K562 (cell line): Measurements from ENCODE around the gene NUP205. TPM values are rescaled to one million over a fixed set of nuclear protein-coding genes. Genes with fewer than 3 reads are reported as not detected.
A peak's percentile ranks its signal among the peaks of the same experiment; 100 is the strongest.

ENCODE experiments used
- ATAC-seq: fragments of 200-7000 bp; cut with Tn5 transposase; 3 replicates; pipeline ENCODE4 v1.9.1; 2020; ENCODE audit warnings: moderate library complexity
- BruUV-seq: library from RNA; stranded (reverse); fragments of 400-500 nt; replicated peaks from 2 replicates; lab custom pipeline; 2021; lab: Mats Ljungman, UMichigan
- CTCF ChIA-PET: fragments of 300-600 bp; formaldehyde crosslinking; extraction: SDS; loops from one replicate; lab custom pipeline; 2021; ENCODE audit warnings: low intra/inter-chr PET ratio; lab: Yijun Ruan, JAX
- POLR2A ChIA-PET: fragments of 300-600, 350-650 bp; sonication (Branson Sonifier 250); formaldehyde crosslinking; extraction: SDS; loops from one replicate; lab custom pipeline; 2021; ENCODE audit warnings: antibody characterized with exemption, inconsistent platforms; lab: Yijun Ruan, JAX
- DNase-seq, 4 experiments: peaks; one replicate each; pipeline versions ENCODE4 v3.0.0 to v3.0.0-alpha.2; 2011 to 2018; ENCODE audit warnings: low spot score in 3 of 4, mixed read lengths in 3 of 4; ENCODE audit errors: extremely low read depth in 1 of 4
- FAIRE-seq: peaks from 2 replicates; lab custom pipeline; 2011; peaks lifted over from hg19 to GRCh38; lab: Jason Lieb, UNC
- H2AFZ ChIP-seq: 2 replicates; pipeline ENCODE4 v1.6.0; 2011; ENCODE audit warnings: low read depth, low read length, control low read depth, inconsistent platforms
- H3K27ac ChIP-seq: fragments of 200-600 bp; 3 replicates; pipeline ENCODE4 v1.8.0; 2011; ENCODE audit warnings: low read depth, mild to moderate bottlenecking, control low read depth, inconsistent platforms, low read length, moderate library complexity, mixed read lengths; ENCODE audit errors: extremely low read depth
- H3K27me3 ChIP-seq, 2 experiments: fragments of 300-600 bp in 1 of 2; 2 replicates in 1 of 2; 3 replicates in 1 of 2; pipeline versions ENCODE4 v1.6.0 to v1.8.0; 2011; ENCODE audit warnings: inconsistent platforms in 2 of 2, low read length in 2 of 2, mild to moderate bottlenecking in 1 of 2, mixed read lengths in 1 of 2, moderate library complexity in 1 of 2; ENCODE audit not compliant: control insufficient read depth in 2 of 2, insufficient read depth in 2 of 2
- H3K36me3 ChIP-seq: fragments of 300-600 bp; 3 replicates; pipeline ENCODE4 v1.8.0; 2011; ENCODE audit warnings: mild to moderate bottlenecking, low read length, inconsistent platforms; ENCODE audit not compliant: control insufficient read depth, insufficient read depth
- H3K4me1 ChIP-seq, 2 experiments: fragments of 200-600 bp in 1 of 2; replicated peaks in 1 of 2; 2 replicates in 1 of 2; 3 replicates in 1 of 2; pipeline versions ENCODE4 v1.5.1 to v1.8.0; 2011; ENCODE audit warnings: inconsistent platforms in 2 of 2, low read length in 2 of 2, mild to moderate bottlenecking in 1 of 2, mixed read lengths in 1 of 2, moderate library complexity in 1 of 2; ENCODE audit not compliant: control insufficient read depth in 2 of 2, insufficient read depth in 2 of 2
- H3K4me2 ChIP-seq: 2 replicates; pipeline ENCODE4 v1.6.1; 2011; ENCODE audit warnings: low read length, control low read depth, inconsistent platforms, mixed read lengths; ENCODE audit not compliant: insufficient read depth
- H3K4me3 ChIP-seq: fragments of 200-600 bp; sonication (generic), shearing (Covaris generic); 2 replicates; pipeline ENCODE4 v1.5.1; 2016; ENCODE audit warnings: control low read depth, inconsistent platforms
- H3K79me2 ChIP-seq: fragments of 200-600 bp; 3 replicates; pipeline ENCODE4 v1.8.0; 2011; ENCODE audit warnings: low read length, inconsistent platforms; ENCODE audit not compliant: control insufficient read depth, insufficient read depth
- H3K9ac ChIP-seq, 2 experiments: 2 replicates each; pipeline versions ENCODE4 v1.6.0 to v1.6.1; 2011; ENCODE audit warnings: low read depth in 2 of 2, low read length in 2 of 2, control low read depth in 1 of 2, inconsistent platforms in 1 of 2, mild to moderate bottlenecking in 1 of 2, mixed read lengths in 1 of 2; ENCODE audit not compliant: insufficient read depth in 1 of 2
- H3K9me1 ChIP-seq: one replicate; pipeline ENCODE4 v1.6.0; 2011; ENCODE audit warnings: inconsistent platforms, mild to moderate bottlenecking, low read length, moderate library complexity; ENCODE audit not compliant: control insufficient read depth, insufficient read depth
- H3K9me3 ChIP-seq: replicated peaks from 2 replicates; pipeline ENCODE4 v1.5.1; 2011; ENCODE audit warnings: low read depth, low read length, inconsistent platforms; ENCODE audit not compliant: control insufficient read depth, insufficient read depth
- H4K20me1 ChIP-seq: replicated peaks from 2 replicates; pipeline ENCODE4 v1.6.1; 2011; ENCODE audit warnings: low read length, inconsistent platforms, mixed read lengths; ENCODE audit not compliant: control insufficient read depth, insufficient read depth
- MYNN ChIP-seq, 2 experiments: sonication (generic); formaldehyde crosslinking in 1 of 2; IDR thresholded peaks; 2 replicates each; pipeline versions ENCODE4 v1.5.0 to v1.6.1; 2016 to 2020; ENCODE audit warnings: antibody characterized with exemption in 1 of 2, missing genetic modification reagents in 1 of 2
- RAD51 ChIP-seq: fragments of 450-650 bp; IDR thresholded peaks from 2 replicates; pipeline ENCODE4 v1.7.1; 2016; ENCODE audit warnings: low read depth, mild to moderate bottlenecking, borderline replicate concordance
- RHOXF2B ChIP-seq: fragments of 250-450 bp; sonication (Bioruptor Pico); conservative IDR thresholded peaks from 2 replicates; pipeline ENCODE4 v1.5.1; 2021
- SIN3B ChIP-seq: fragments of 450-650 bp; IDR thresholded peaks from 2 replicates; pipeline ENCODE4 v1.6.1; 2017; ENCODE audit warnings: low read depth, mild to moderate bottlenecking, moderate library complexity
- SMARCC2 ChIP-seq: fragments of 450-650 bp; IDR thresholded peaks from 2 replicates; pipeline ENCODE4 v1.6.1; 2017; ENCODE audit warnings: antibody characterized with exemption, moderate library complexity, mild to moderate bottlenecking, low read depth
- ZBTB34 ChIP-seq: fragments of 250-450 bp; sonication (Bioruptor Pico); IDR thresholded peaks from 2 replicates; pipeline ENCODE4 v1.8.0; 2021; ENCODE audit warnings: mild to moderate bottlenecking, moderate library complexity
- ZBTB49 ChIP-seq: sonication (generic); formaldehyde crosslinking; IDR thresholded peaks from 2 replicates; pipeline ENCODE4 v1.8.0; 2022; ENCODE audit warnings: missing genetic modification reagents, mild to moderate bottlenecking, borderline replicate concordance
- ZC3H8 ChIP-seq: fragments of 450-650 bp; IDR thresholded peaks from 2 replicates; pipeline ENCODE4 v1.6.1; 2017
- ZNF395 ChIP-seq: fragments of 200-800 bp; sonication (Bioruptor generic); IDR thresholded peaks from 2 replicates; pipeline ENCODE4 v1.6.1; 2017; ENCODE audit warnings: missing genetic modification characterization, missing compliant biosample characterization
- ZNF512 ChIP-seq: IDR thresholded peaks from 2 replicates; pipeline ENCODE4 v1.6.1; 2016; ENCODE audit warnings: missing genetic modification characterization, missing compliant biosample characterization
- ZNF764 ChIP-seq: fragments of 250-450 bp; sonication (Bioruptor Pico); IDR thresholded peaks from 2 replicates; pipeline ENCODE4 v1.4.0; 2020; ENCODE audit warnings: low read depth, mild to moderate bottlenecking, moderate library complexity
- WGBS: fragments of 100-300 bp; shearing (Covaris generic); methylation state at CpG from one replicate; pipeline ENCODE4 v1.1.6; 2016; ENCODE audit warnings: low coverage, mixed read lengths; ENCODE audit not compliant: insufficient coverage; ENCODE audit errors: missing lambda C conversion rate; 5-methylcytosine and 5-hydroxymethylcytosine counted together
- in situ Hi-C: fragments of 300-500 bp; cut with MboI; formaldehyde crosslinking; loops from 4 replicates; pipeline ENCODE4 v1.15.0; 2018; ENCODE audit warnings: inconsistent platforms, mixed read lengths
- intact Hi-C: fragments of 100-400 bp; cut with micrococcal nuclease; formaldehyde crosslinking; loops from 2 replicates; pipeline ENCODE4 v1.14.2; 2022
- polyA plus RNA-seq, 8 experiments: library from polyadenylated mRNA; depleted of rRNA in 4 of 8; stranded (reverse) in 5 of 8; unstranded in 3 of 8; fragments of >200 nt; fragmentation: Nextera tagmentation in 2 of 8; fragmentation: Illumina TruSeq in 1 of 8; extraction: Ambion mirVana in 2 of 8; extraction: Trizol in 1 of 8; gene quantifications; 2 replicates each; pipeline versions ENCODE4 v1.2.1 to v1.2.3, GENCODE V29; 2011 to 2014; ENCODE audit warnings: inconsistent platforms in 1 of 8, missing spikeins in 1 of 8
- total RNA-seq, 7 experiments: library from RNA; depleted of rRNA in 6 of 7; stranded (reverse); fragments of >200 nt in 6 of 7; fragmentation: Illumina TruSeq in 2 of 7; extraction: Trizol in 2 of 7; gene quantifications; 2 replicates each; pipeline versions ENCODE4 v1.2.1 to v1.2.3, GENCODE V29; 2011 to 2021; ENCODE audit warnings: low replicate concordance in 1 of 7
- TF ChIP-seq, protein P1 (sequence below): fragments of 250-450 bp; sonication (Bioruptor Pico); IDR thresholded peaks from 2 replicates; pipeline ENCODE4 v1.9.0; 2021; ENCODE audit warnings: mild to moderate bottlenecking, inconsistent platforms

The NUP205 gene
- total and polyA plus RNA-seq, 9 of the 15 experiments (the other 6 are each of a cell fraction or from before 2014, with no cell fraction given): 101 to 282 (median 193) TPM

GRCh38 chr7:135697276-135698049 lies 139.7 kb downstream of the NUP205 start:
- 4% methylated on average over 8 of the region's 8 CpGs for WGBS
- Histone ChIP-seq H3K4me3 (no peak overlapping the region), H3K36me3 (no peaks in the 10 kb centered on the region), H3K4me1 (no peaks in the 10 kb centered on the region), H3K27ac (no peak overlapping the region), H3K4me2 (no peak overlapping the region), H3K9me1 (no peaks in the 10 kb centered on the region), H3K79me2 (no peaks in the 10 kb centered on the region), H3K9me3 (no peaks in the 10 kb centered on the region), H2AFZ (no peak overlapping the region), H3K9ac (no peak overlapping the region; a peak in 1 of 4 replicates), H4K20me1 (no peaks in the 10 kb centered on the region), H3K27me3 (peaks cover 5 to 34% of the 10 kb centered on the region in 2 experiments; a peak in 4 of 5 replicates)
- BruUV-seq: no TSS peak
- ChIA-PET POLR2A (interaction anchor here (0.6 to 1.0 kb wide), 2 partner anchors 12 to 16 kb away, joined by 3 read pairs; no protein-coding TSS in a partner anchor), CTCF (no interaction called here)
- FAIRE-seq (no peak), ATAC-seq (peak; percentile 26), DNase-seq (no peak)
- in situ Hi-C loops: no loop called here
- intact Hi-C loops: no loop called here
- TF ChIP-seq ZC3H8 (no peak), RAD51 (no peak), SMARCC2 (no peak), SIN3B (no peak), ZNF512 (tag) (no peak), ZNF395 (CRISPR knock-in tag) (no peak), ZNF764 (CRISPR knock-in tag) (no peak), MYNN (IDR thresholded peaks at IDR 0.05) (no peak), MYNN (CRISPR knock-in tag; IDR thresholded peaks at IDR 0.05) (no peak), ZBTB49 (no peak), RHOXF2B (no peak), ZBTB34 (CRISPR knock-in tag) (no peak)
- TF ChIP-seq, protein P1, sequence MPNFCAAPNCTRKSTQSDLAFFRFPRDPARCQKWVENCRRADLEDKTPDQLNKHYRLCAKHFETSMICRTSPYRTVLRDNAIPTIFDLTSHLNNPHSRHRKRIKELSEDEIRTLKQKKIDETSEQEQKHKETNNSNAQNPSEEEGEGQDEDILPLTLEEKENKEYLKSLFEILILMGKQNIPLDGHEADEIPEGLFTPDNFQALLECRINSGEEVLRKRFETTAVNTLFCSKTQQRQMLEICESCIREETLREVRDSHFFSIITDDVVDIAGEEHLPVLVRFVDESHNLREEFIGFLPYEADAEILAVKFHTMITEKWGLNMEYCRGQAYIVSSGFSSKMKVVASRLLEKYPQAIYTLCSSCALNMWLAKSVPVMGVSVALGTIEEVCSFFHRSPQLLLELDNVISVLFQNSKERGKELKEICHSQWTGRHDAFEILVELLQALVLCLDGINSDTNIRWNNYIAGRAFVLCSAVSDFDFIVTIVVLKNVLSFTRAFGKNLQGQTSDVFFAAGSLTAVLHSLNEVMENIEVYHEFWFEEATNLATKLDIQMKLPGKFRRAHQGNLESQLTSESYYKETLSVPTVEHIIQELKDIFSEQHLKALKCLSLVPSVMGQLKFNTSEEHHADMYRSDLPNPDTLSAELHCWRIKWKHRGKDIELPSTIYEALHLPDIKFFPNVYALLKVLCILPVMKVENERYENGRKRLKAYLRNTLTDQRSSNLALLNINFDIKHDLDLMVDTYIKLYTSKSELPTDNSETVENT (CRISPR knock-in tag): no peak
